GM12878 (cell line): ENCODE measurements around the gene LEMD1. TPM values are rescaled to one million over a fixed set of nuclear protein-coding genes. Genes with fewer than 3 reads are reported as not detected.

Experiments
- ATAC-seq: fragments of 200-7000 bp; cut with Tn5 transposase; 3 replicates; pipeline ENCODE4 v1.9.1; 2020; ENCODE audit warnings: mild to moderate bottlenecking, moderate library complexity
- BruUV-seq: library from RNA; stranded (reverse); fragments of 400-500 nt; replicated peaks from 2 replicates; lab custom pipeline; 2021; lab: Mats Ljungman, UMichigan
- CTCF ChIA-PET: fragments of 300-600 bp; sonication (Branson Sonifier 250); formaldehyde crosslinking; extraction: SDS; loops from one replicate; lab custom pipeline; 2021; ENCODE audit warnings: inconsistent platforms; lab: Yijun Ruan, JAX
- POLR2A ChIA-PET: fragments of 350-600 bp; formaldehyde crosslinking; extraction: SDS; loops from one replicate; lab custom pipeline; 2021; ENCODE audit warnings: inconsistent platforms; lab: Charles Lee
- RAD21 ChIA-PET: fragments of 300-600 bp; sonication (Branson Sonifier 250); formaldehyde crosslinking; loops from one replicate; lab custom pipeline; 2023; ENCODE audit warnings: antibody characterized with exemption; ENCODE audit not compliant: unreplicated experiment; lab: Charles Lee
- SMC1A ChIA-PET: fragments of 300-600 bp; sonication (Branson Sonifier 250); formaldehyde crosslinking; loops from one replicate; lab custom pipeline; 2023; ENCODE audit not compliant: unreplicated experiment, uncharacterized antibody; lab: Charles Lee
- DNase-seq: peaks from one replicate; pipeline ENCODE4 v3.0.0-alpha.2; 2011; ENCODE audit warnings: low read depth, low spot score
- FAIRE-seq: peaks from 3 replicates; lab custom pipeline; 2011; peaks lifted over from hg19 to GRCh38; lab: Jason Lieb, UNC
- H2AFZ ChIP-seq: 2 replicates; pipeline ENCODE4 v1.6.0; 2011; ENCODE audit warnings: low read depth, low read length, control low read depth; ENCODE audit not compliant: control insufficient read depth
- H3K27ac ChIP-seq: 2 replicates; pipeline ENCODE4 v1.5.1; 2011; ENCODE audit warnings: control low read depth; ENCODE audit not compliant: control insufficient read depth, insufficient read depth
- H3K27me3 ChIP-seq, 2 experiments: replicated peaks in 1 of 2; 2 replicates each; pipeline versions ENCODE4 v1.6.0 to v1.6.1; 2011; ENCODE audit warnings: low read length in 1 of 2; ENCODE audit not compliant: control insufficient read depth in 2 of 2, insufficient read depth in 2 of 2
- H3K36me3 ChIP-seq, 2 experiments: 2 replicates each; pipeline ENCODE4 v1.5.1; 2011; ENCODE audit warnings: low read length in 1 of 2; ENCODE audit not compliant: control insufficient read depth in 2 of 2, insufficient read depth in 2 of 2
- H3K4me1 ChIP-seq: 2 replicates; pipeline ENCODE4 v1.6.1; 2011; ENCODE audit warnings: mild to moderate bottlenecking, low read length, moderate library complexity, mixed read lengths; ENCODE audit not compliant: control insufficient read depth, insufficient read depth
- H3K4me2 ChIP-seq: 2 replicates; pipeline ENCODE4 v1.6.0; 2011; ENCODE audit warnings: control low read depth; ENCODE audit not compliant: control insufficient read depth, insufficient read depth
- H3K4me3 ChIP-seq: fragments of 200-600 bp; sonication (generic); 2 replicates; pipeline ENCODE4 v1.5.1; 2016
- H3K79me2 ChIP-seq: 2 replicates; pipeline ENCODE4 v1.6.0; 2011; ENCODE audit warnings: low read length; ENCODE audit not compliant: control insufficient read depth, insufficient read depth
- H3K9ac ChIP-seq: 2 replicates; pipeline ENCODE4 v1.8.0; 2011; ENCODE audit warnings: low read length, control low read depth, mixed read lengths; ENCODE audit not compliant: control insufficient read depth, insufficient read depth
- H3K9me3 ChIP-seq: replicated peaks from 3 replicates; pipeline ENCODE4 v1.5.1; 2011; ENCODE audit warnings: mild to moderate bottlenecking, low read length; ENCODE audit not compliant: control insufficient read depth, insufficient read depth
- H4K20me1 ChIP-seq: 2 replicates; pipeline ENCODE4 v1.6.0; 2011; ENCODE audit not compliant: control insufficient read depth, insufficient read depth
- MYB ChIP-seq: fragments of 150-350 bp; IDR thresholded peaks from 2 replicates; pipeline ENCODE4 v1.6.1; 2014; ENCODE audit warnings: mild to moderate bottlenecking, low read depth, low read length, borderline replicate concordance
- PAX8 ChIP-seq: fragments of 450-650 bp; IDR thresholded peaks from 2 replicates; pipeline ENCODE4 v1.6.1; 2017; ENCODE audit warnings: mild to moderate bottlenecking, moderate library complexity
- POU2F2 ChIP-seq: IDR thresholded peaks from 3 replicates; pipeline ENCODE4 v1.6.1; 2011; ENCODE audit warnings: low read depth, mild to moderate bottlenecking, low read length, borderline replicate concordance
- RUNX3 ChIP-seq: IDR thresholded peaks from 2 replicates; pipeline ENCODE4 v1.6.1; 2012; ENCODE audit warnings: low read length, inconsistent platforms
- SMC3 ChIP-seq: IDR thresholded peaks from 2 replicates; pipeline ENCODE4 v1.6.1; 2011; ENCODE audit warnings: low read length, improper control_type of control experiment, borderline replicate concordance
- SP1 ChIP-seq: IDR thresholded peaks from one replicate; pipeline ENCODE4 v1.6.1; 2011; ENCODE audit warnings: low read depth, low read length
- ZNF274 ChIP-seq: IDR thresholded peaks from one replicate; pipeline ENCODE4 v1.8.0; 2011; ENCODE audit not compliant: insufficient read length, insufficient read depth
- ZNF687 ChIP-seq: fragments of 450-650 bp; IDR thresholded peaks from 2 replicates; pipeline ENCODE4 v1.6.1; 2017; ENCODE audit warnings: mild to moderate bottlenecking, moderate library complexity
- WGBS: methylation state at CpG from one replicate; pipeline ENCODE4 v1.1.6; 2016; ENCODE audit warnings: low lambda C conversion rate; ENCODE audit not compliant: insufficient replicate concordance, insufficient coverage; ENCODE audit errors: missing lambda C conversion rate; 5-methylcytosine and 5-hydroxymethylcytosine counted together
- in situ Hi-C: fragments of 300-500 bp; cut with MboI; formaldehyde crosslinking; loops from 9 replicates; pipeline ENCODE4 v1.14.3; 2018; ENCODE audit warnings: mixed read lengths
- intact Hi-C: fragments of 100-400 bp; cut with micrococcal nuclease; formaldehyde crosslinking; loops from one replicate; pipeline ENCODE4 v1.14.2; 2022; ENCODE audit not compliant: unreplicated experiment
- polyA plus RNA-seq, 11 experiments: library from polyadenylated mRNA; depleted of rRNA in 4 of 11; unstranded in 6 of 11; stranded (reverse) in 5 of 11; fragments of >200 nt; fragmentation: Nextera tagmentation in 4 of 11; fragmentation: Illumina TruSeq in 1 of 11; extraction: Ambion mirVana in 4 of 11; extraction: Trizol in 1 of 11; gene quantifications; 1 replicate in 1 of 11; 2 replicates in 10 of 11; pipeline versions ENCODE4 v1.2.1 to v1.2.3, GENCODE V29; 2011 to 2016; ENCODE audit warnings: inconsistent platforms in 2 of 11, missing spikeins in 2 of 11, low read depth in 1 of 11
- total RNA-seq, 4 experiments: library from RNA; depleted of rRNA in 3 of 4; stranded (reverse); fragments of >200 nt in 3 of 4; fragmentation: Illumina TruSeq in 1 of 4; extraction: Trizol in 1 of 4; gene quantifications; 2 replicates each; pipeline versions ENCODE4 v1.2.1 to v1.2.3, GENCODE V29; 2013 to 2021
- TF ChIP-seq, protein P1 (sequence below): IDR thresholded peaks from 2 replicates; pipeline ENCODE4 v1.6.1; 2012; ENCODE audit warnings: low read depth, low read length, improper control_type of control experiment

Gene LEMD1
- total and polyA plus RNA-seq, 10 of the 15 experiments (the other 5 are each of a cell fraction or from before 2014, with no cell fraction given): 0.19 to 1.2 (median 0.26) TPM; not detected in 7

DNA sequence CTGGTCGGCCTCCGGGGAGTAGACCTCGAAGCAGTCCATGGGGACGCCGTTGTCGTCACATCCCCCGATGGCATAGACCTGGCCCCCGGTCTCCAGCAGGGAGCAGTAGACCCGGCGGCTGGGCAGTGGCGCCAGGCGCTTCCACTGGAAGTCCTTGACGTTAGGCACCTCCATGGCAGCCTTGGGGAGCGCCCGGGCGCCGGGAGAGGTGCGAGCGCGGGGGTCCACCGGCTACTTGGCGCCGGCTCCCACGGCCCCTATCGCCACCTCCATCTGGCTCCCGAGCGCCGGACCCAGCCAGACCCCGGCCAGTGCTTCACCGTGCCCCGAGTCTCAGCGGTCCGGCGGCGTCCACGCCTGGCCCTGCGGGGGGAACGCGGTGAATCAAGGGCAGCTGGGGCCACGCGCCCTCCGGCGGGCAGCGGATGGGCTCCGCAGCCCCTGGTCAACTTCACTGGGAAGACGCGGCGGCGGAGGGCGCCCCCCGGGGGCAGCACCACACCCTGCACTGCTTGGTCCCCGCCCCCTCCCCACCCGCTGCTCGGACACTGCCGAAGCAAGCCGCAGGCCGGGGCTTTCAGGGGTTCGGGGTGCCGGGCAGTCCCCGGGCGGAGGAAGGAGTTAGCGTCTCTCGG, 78.3 kb downstream of the LEMD1 start:
- ChIA-PET CTCF (no interaction called here), POLR2A (no interaction called here), RAD21 (no interaction called here), SMC1A (no interaction called here)
- Histone ChIP-seq H3K36me3 (no peaks in the 10 kb centered on the region), H2AFZ (no peak overlapping the region), H3K4me1 (peaks cover 6% of the 10 kb centered on the region; the same call in 1 of the 2 replicates), H3K27me3 (peaks cover 15 to 16% of the 10 kb centered on the region in 2 experiments), H4K20me1 (no peaks in the 10 kb centered on the region; the same call in 1 of the 2 replicates), H3K79me2 (no peaks in the 10 kb centered on the region), H3K9me3 (no peaks in the 10 kb centered on the region; the same call in 2 of the 3 replicates), H3K9ac (no peak overlapping the region), H3K4me3 (no peak overlapping the region), H3K27ac (no peak overlapping the region), H3K4me2 (no peak overlapping the region)
- ATAC-seq (no peak), DNase-seq (no peak), FAIRE-seq (no peak)
- in situ Hi-C loops: no loop called here
- WGBS: 24% methylated on average over 38 of the region's 63 CpGs
- no peak for TF ChIP-seq MYB
- TF ChIP-seq SP1: no peak
- TF ChIP-seq ZNF274: no peak
- no peak for TF ChIP-seq SMC3
- TF ChIP-seq ZNF687: no peak
- no peak for TF ChIP-seq POU2F2
- TF ChIP-seq PAX8: no peak
- no peak for TF ChIP-seq RUNX3
- TF ChIP-seq, protein P1, sequence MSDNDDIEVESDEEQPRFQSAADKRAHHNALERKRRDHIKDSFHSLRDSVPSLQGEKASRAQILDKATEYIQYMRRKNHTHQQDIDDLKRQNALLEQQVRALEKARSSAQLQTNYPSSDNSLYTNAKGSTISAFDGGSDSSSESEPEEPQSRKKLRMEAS: no peak
- intact Hi-C loops: no loop called here
- BruUV-seq: no TSS peak
